OCI-LY3 (cell line): ENCODE results near the gene MXD4.
A peak's percentile ranks its signal among the peaks of the same experiment; 100 is the strongest.

ENCODE experiments used
- H2AFZ ChIP-seq: fragments of 200-600, 300-600 bp; shearing (Covaris generic); 2 replicates; pipeline ENCODE4 v1.6.0; 2014; ENCODE audit warnings: antibody characterized with exemption, low read depth, low read length
- H3K27ac ChIP-seq: fragments of 200-600, 300-600 bp; sonication (generic); 2 replicates; pipeline ENCODE4 v1.5.1; 2014; ENCODE audit warnings: mild to moderate bottlenecking, low read length, moderate library complexity, mixed read lengths
- H3K27me3 ChIP-seq: fragments of 200-600, 300-600 bp; sonication (generic); 2 replicates; pipeline ENCODE4 v1.6.1; 2014; ENCODE audit warnings: low read depth, low read length, mixed read lengths
- H3K36me3 ChIP-seq: fragments of 200-600, 300-600 bp; sonication (generic); replicated peaks from 2 replicates; pipeline ENCODE3; 2014; ENCODE audit warnings: low read depth, low read length, mixed read lengths
- H3K4me1 ChIP-seq: fragments of 300-600, 200-600 bp; sonication (generic); 2 replicates; pipeline ENCODE4 v1.6.1; 2014; ENCODE audit warnings: low read length, mixed read lengths
- H3K4me2 ChIP-seq: fragments of 200-600, 300-600 bp; sonication (generic); 2 replicates; pipeline ENCODE4 v1.6.1; 2014; ENCODE audit warnings: low read length, mixed read lengths
- H3K4me3 ChIP-seq: fragments of 300-600, 200-600 bp; sonication (generic); 2 replicates; pipeline ENCODE4 v1.5.1; 2014; ENCODE audit warnings: antibody characterized with exemption, mild to moderate bottlenecking, low read length, moderate library complexity
- H3K79me2 ChIP-seq: fragments of 300-600, 200-600 bp; shearing (Covaris generic); 2 replicates; pipeline ENCODE4 v1.6.1; 2014; ENCODE audit warnings: mild to moderate bottlenecking, low read length, mixed read lengths
- H3K9ac ChIP-seq: fragments of 300-600, 200-600 bp; shearing (Covaris generic); 2 replicates; pipeline ENCODE4 v1.6.0; 2014; ENCODE audit warnings: mild to moderate bottlenecking, low read length, moderate library complexity
- H3K9me3 ChIP-seq: fragments of 200-600, 300-600 bp; shearing (Covaris generic); 2 replicates; pipeline ENCODE4 v1.6.1; 2014; ENCODE audit warnings: low read length, mixed read lengths; ENCODE audit not compliant: insufficient read depth
- H4K20me1 ChIP-seq: fragments of 200-600, 300-600 bp; sonication (generic); 2 replicates; pipeline ENCODE4 v1.6.1; 2016; ENCODE audit warnings: low read length, mixed read lengths; ENCODE audit not compliant: insufficient read depth
- EZH2phosphoT487 ChIP-seq: fragments of 200-600 bp; shearing (Covaris generic); IDR thresholded peaks from 2 replicates; pipeline ENCODE4 v1.6.1; 2018; ENCODE audit warnings: antibody characterized with exemption, mixed run types, low read depth
- TF ChIP-seq, protein P1 (sequence below): fragments of 200-600, 300-600 bp; sonication (generic); IDR thresholded peaks from 2 replicates; pipeline ENCODE4 v1.5.1; 2014; ENCODE audit warnings: antibody characterized with exemption, low read length, low read depth

The MXD4 gene

DNA sequence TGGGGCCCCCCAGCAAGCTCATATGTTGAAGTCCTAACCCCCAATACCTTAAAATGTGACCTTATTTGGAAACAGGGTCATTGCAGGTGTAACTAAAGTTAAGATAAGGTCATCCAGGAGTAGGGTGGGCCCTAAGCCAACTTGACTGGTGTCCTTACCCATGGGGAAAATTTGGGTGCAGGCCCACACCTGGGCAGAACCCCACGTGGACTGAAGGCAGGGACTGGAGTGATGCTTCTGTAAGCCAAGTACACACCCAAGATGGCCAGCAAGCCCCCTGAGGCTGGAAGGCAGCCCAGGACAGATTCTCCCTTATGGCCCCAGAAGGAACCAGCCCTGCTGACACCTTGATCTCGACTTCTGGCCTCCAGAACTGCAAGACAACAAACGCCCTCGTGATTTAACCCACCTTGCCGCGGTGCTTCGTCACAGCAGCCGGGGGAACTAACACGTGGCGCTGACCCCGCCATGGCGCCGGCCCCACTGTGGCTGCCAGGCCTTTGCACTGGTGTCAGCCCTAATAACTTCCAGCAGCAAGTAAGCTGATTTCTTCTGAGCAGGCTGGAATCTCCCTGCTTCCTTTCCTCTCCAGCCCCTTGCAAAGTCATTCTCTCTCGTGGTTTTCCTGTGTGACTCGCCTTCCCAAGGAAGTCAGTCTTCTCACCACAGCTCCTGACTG lies 23.2 kb upstream of the MXD4 start:
- Histone ChIP-seq H3K9me3 (no peaks in the 10 kb centered on the region), H3K27ac (no peak overlapping the region), H3K4me2 (no peak overlapping the region), H3K79me2 (no peaks in the 10 kb centered on the region), H3K27me3 (no peaks in the 10 kb centered on the region), H4K20me1 (no peaks in the 10 kb centered on the region), H2AFZ (no peak overlapping the region), H3K9ac (no peak overlapping the region), H3K4me1 (peaks cover 10% of the 10 kb centered on the region), H3K4me3 (no peak overlapping the region), H3K36me3 (no peaks in the 10 kb centered on the region)
- TF ChIP-seq, protein P1, sequence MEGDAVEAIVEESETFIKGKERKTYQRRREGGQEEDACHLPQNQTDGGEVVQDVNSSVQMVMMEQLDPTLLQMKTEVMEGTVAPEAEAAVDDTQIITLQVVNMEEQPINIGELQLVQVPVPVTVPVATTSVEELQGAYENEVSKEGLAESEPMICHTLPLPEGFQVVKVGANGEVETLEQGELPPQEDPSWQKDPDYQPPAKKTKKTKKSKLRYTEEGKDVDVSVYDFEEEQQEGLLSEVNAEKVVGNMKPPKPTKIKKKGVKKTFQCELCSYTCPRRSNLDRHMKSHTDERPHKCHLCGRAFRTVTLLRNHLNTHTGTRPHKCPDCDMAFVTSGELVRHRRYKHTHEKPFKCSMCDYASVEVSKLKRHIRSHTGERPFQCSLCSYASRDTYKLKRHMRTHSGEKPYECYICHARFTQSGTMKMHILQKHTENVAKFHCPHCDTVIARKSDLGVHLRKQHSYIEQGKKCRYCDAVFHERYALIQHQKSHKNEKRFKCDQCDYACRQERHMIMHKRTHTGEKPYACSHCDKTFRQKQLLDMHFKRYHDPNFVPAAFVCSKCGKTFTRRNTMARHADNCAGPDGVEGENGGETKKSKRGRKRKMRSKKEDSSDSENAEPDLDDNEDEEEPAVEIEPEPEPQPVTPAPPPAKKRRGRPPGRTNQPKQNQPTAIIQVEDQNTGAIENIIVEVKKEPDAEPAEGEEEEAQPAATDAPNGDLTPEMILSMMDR = no peak
- TF ChIP-seq EZH2phosphoT487 = no peak

DNA sequence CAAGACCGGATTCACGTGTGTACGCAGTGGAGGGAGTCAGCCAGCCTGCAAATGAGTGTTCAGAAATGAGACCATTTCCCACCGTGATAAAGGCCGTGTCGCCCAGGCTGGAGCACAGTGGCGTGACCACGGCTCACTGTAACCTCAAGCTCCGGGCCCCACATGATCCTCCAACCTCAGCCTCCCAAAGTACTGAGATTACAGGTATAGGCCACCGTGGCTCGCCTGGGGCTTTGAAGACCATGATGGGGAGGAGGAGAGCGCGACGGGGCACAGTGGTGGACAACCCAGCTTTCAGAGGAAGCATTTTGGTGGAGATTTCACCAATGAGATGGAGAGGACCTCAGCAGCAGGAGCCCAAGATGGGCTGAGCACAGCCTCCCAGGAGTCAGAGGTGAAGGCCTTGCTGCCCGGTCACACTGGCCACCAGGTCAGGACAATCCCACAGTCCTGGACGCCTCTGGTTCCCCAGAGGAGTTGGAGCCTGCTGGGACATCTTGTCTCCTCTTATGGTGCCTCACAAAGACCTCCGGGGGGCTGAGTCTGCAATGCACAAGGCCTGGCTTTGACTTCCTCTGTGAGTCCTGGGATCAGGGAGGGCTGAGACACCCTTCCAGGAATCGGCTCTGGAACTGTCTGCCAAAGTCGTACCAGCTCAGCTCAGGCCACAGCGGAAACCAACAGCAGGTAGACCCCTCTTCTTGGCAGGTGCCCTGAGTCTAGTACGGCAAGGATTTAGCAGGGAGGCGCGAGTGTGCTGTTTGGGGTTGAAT lies 22.4 kb upstream of the MXD4 start:
- Histone ChIP-seq H3K79me2 (no peaks in the 10 kb centered on the region), H3K27me3 (no peaks in the 10 kb centered on the region), H2AFZ (no peak overlapping the region), H4K20me1 (no peaks in the 10 kb centered on the region), H3K4me2 (no peak overlapping the region), H3K27ac (no peak overlapping the region), H3K4me1 (peaks cover 14% of the 10 kb centered on the region), H3K4me3 (no peak overlapping the region), H3K9ac (no peak overlapping the region), H3K9me3 (no peaks in the 10 kb centered on the region), H3K36me3 (no peaks in the 10 kb centered on the region)
- no peak for TF ChIP-seq EZH2phosphoT487
- TF ChIP-seq, protein P1 = no peak

DNA sequence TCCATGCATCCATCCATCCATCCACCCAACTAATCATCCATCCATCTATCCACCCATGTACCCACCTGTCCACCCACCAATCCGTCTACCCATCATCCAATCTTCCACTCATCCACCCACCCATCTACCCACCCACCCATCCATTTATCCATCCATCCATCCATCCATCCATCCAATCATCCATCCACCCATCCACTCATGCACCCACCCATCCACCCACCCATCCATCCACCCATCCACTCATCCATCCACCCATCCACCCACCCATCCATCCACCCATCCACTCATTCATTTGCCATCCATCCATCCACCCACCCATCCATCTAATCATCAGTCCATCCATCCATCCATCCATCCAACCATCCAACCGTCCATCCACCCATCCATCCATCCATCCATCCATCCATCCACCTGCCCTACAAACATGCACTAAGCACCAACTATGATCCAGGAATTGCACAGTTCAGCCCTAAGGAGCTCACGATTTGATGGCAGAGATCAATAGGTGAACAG lies 21.3 kb upstream of the MXD4 start:
- Histone ChIP-seq H3K79me2 (no peaks in the 10 kb centered on the region), H3K4me3 (no peak overlapping the region), H3K27me3 (no peaks in the 10 kb centered on the region), H3K4me2 (no peak overlapping the region), H3K9me3 (no peaks in the 10 kb centered on the region), H3K36me3 (no peaks in the 10 kb centered on the region), H3K9ac (no peak overlapping the region), H3K4me1 (peaks cover 14% of the 10 kb centered on the region), H3K27ac (no peak overlapping the region), H4K20me1 (no peaks in the 10 kb centered on the region), H2AFZ (no peak overlapping the region)
- TF ChIP-seq, protein P1 = no peak
- TF ChIP-seq EZH2phosphoT487 = no peak

DNA sequence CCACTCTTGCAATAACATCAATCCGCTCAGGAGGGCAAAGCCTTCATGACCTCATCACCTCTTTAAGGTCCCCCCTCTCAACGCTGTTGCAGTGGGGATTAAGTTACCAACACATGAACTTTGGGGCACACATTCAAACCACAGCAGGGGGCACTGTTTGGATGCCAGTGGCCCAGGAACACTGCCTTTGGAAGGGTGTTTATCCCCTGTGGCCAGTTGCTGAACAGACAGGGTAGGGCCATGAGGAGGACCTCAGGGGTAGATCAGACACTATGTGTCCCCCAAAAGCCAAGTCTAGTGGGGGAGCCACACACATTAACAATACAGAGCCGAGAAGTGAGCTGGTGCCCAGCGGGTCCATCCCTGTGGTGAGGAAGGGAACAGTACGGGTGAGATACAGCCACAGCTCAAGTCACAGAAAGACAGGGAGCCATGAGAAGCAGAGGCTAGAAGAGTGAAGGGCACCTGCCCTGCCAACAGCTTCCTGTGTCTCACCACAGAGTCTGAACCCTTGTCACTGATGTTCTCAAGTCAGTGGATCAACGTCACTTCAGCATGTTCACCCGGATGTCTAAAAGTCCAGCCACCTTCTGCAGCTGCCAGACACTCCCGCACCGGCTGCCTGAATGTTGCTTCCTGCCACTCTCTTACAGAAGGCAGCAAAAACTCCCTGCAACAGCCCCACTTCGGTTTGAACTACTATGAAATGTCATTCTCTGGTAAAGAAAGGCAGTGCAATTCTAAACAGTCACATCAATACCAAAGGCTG lies 19.9 kb upstream of the MXD4 start:
- Histone ChIP-seq H3K9me3 (no peaks in the 10 kb centered on the region), H4K20me1 (no peaks in the 10 kb centered on the region), H2AFZ (peak overlapping the region; percentile 74; the same call in 1 of the 2 replicates), H3K4me2 (peak overlapping the region; percentile 44), H3K79me2 (no peaks in the 10 kb centered on the region), H3K36me3 (no peaks in the 10 kb centered on the region), H3K4me3 (no peak overlapping the region), H3K9ac (no peak overlapping the region; the same call in 1 of the 2 replicates), H3K4me1 (peaks cover 14% of the 10 kb centered on the region), H3K27me3 (no peaks in the 10 kb centered on the region), H3K27ac (peak overlapping the region; percentile 33)
- TF ChIP-seq, protein P1 = peak; percentile 43
- TF ChIP-seq EZH2phosphoT487 = no peak
